Astrocyte of the cerebellum (primary cell): ENCODE data around the gene MYO3B.

Source experiments
- DNase-seq: peaks from one replicate; pipeline ENCODE4 v3.0.0-alpha.2; 2011; ENCODE audit warnings: low read depth
- H3K4me3 ChIP-seq: 2 replicates; pipeline ENCODE4 v1.5.1; 2011; ENCODE audit warnings: mild to moderate bottlenecking, low read depth, low read length, moderate library complexity
- in situ Hi-C: cut with HindIII; loops from 2 replicates; pipeline ENCODE4 v1.10.0; 2017; ENCODE audit warnings: low sequenced_read_pairs
- TF ChIP-seq, protein P1 (sequence below): IDR thresholded peaks from 2 replicates; pipeline ENCODE4 v1.5.1; 2012; ENCODE audit warnings: low read length, low read depth, moderate library complexity, mild to moderate bottlenecking; ENCODE audit errors: missing control alignments

MYO3B gene

DNA sequence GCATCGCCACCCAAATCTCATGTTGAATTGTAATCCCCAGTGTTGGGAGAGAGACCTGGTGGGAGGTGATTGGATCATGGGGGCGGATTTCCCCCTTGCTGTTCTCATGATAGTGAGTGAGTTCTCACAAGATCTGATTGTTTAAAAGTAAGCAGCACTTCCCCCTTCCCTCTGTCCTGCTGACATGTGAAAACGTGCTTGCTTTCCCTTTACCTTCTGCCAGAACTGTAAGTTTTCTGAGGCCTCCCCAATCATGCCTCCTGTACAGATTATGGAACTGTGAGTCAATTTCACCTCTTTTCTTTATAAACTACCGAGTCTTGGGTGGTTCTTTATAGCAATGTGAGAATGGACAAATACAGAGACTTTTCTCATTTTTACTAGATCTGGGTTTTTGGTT is 375.8 kb downstream of the MYO3B start:
- no peak overlapping the region for H3K4me3 ChIP-seq
- no peak for DNase-seq
- in situ Hi-C loops = no loop called here
- TF ChIP-seq, protein P1, sequence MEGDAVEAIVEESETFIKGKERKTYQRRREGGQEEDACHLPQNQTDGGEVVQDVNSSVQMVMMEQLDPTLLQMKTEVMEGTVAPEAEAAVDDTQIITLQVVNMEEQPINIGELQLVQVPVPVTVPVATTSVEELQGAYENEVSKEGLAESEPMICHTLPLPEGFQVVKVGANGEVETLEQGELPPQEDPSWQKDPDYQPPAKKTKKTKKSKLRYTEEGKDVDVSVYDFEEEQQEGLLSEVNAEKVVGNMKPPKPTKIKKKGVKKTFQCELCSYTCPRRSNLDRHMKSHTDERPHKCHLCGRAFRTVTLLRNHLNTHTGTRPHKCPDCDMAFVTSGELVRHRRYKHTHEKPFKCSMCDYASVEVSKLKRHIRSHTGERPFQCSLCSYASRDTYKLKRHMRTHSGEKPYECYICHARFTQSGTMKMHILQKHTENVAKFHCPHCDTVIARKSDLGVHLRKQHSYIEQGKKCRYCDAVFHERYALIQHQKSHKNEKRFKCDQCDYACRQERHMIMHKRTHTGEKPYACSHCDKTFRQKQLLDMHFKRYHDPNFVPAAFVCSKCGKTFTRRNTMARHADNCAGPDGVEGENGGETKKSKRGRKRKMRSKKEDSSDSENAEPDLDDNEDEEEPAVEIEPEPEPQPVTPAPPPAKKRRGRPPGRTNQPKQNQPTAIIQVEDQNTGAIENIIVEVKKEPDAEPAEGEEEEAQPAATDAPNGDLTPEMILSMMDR = no peak

DNA sequence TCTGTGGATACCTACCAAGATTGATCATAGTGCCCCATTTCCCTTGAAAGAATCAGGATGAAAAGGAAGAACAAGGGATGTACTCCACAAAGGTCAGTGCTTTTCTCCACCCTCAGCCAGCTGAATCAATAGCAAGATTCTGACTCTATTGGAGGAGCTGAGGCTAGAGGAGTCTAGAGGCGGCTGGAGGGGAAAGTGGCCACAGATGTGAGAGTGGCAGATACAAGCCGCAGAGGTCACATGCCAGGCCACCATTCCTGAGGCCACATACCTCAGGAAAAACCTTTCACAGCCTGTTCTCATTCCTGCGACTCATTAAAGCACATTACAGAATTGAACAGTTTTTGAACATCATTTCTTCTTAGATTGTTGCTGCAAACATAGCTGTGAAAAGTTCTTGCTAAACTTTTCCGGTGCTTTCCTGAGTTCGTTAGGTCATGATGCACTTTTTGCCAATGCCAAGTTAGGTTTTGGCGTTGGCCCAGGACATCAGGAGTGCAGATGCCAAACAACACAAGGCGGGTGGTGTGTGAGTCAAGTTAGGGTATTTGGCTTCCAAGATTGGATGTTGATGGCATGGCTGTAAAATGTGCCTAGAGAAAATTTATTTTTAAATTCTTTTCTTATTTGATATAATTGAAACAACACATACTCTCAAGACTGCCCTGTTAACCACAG is 376.5 kb downstream of the MYO3B start:
- no peak overlapping the region for H3K4me3 ChIP-seq
- in situ Hi-C loops = no loop called here
- DNase-seq = peak; percentile 53
- TF ChIP-seq, protein P1 = no peak

DNA sequence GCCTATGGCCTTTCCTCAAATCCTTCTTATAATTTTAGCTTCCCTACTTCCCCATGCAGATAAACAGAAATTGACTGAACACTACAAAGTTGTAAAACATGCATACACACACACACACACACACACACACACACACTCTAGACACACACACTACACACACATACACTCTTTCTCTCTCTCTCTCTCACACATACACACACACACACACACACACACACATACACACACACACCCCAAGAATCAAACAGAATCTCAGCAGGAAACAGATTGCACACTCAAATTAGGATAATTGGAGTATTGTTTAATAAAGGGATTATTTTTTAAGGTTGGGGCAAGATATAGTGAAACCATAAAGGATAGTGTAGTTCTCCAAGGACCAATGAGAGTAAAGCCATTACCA is 385.0 kb downstream of the MYO3B start:
- in situ Hi-C loops = no loop called here
- TF ChIP-seq, protein P1 = no peak
- H3K4me3 ChIP-seq = no peak overlapping the region
- no peak for DNase-seq

DNA sequence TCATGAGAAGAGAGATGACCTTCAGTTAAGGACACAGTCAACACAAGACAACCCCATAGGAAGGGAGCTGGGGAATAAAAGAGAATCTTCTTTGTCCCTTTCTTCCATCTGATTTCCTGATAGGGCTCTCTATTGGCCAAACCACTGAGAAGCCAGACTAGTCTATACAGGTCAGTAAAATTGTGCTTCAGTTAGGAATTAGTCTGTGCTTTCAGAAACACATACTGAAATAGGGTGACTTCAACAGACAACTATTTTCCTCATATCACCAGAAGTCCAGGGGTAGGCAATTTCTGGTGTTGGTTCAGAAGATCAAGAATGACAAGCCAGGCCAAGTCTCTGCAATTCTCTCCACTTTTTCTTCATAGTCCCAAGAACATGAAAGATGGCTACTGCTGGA is 385.5 kb downstream of the MYO3B start:
- H3K4me3 ChIP-seq = no peak overlapping the region
- TF ChIP-seq, protein P1 = no peak
- in situ Hi-C loops = no loop called here
- no peak for DNase-seq

DNA sequence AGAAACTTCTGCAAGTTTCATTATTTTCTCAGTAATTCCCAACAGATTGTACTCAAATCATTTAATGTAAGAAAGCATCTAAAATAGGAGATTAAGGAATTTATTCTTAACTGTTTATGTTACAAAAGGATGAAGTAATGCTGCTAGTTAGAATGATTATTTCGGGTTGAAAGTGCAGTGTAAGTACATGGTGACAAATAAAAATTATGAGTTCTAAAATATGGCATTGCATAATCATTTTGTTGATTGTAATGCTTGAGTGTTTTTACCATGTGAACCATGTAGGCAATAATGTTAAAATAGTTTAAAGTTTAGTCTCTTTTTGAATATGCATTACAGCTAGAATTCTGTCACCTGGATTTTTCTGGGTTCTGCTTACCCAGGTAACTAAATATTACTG is 388.2 kb downstream of the MYO3B start:
- no peak for DNase-seq
- TF ChIP-seq, protein P1 = no peak
- no peak overlapping the region for H3K4me3 ChIP-seq
- in situ Hi-C loops = no loop called here

DNA sequence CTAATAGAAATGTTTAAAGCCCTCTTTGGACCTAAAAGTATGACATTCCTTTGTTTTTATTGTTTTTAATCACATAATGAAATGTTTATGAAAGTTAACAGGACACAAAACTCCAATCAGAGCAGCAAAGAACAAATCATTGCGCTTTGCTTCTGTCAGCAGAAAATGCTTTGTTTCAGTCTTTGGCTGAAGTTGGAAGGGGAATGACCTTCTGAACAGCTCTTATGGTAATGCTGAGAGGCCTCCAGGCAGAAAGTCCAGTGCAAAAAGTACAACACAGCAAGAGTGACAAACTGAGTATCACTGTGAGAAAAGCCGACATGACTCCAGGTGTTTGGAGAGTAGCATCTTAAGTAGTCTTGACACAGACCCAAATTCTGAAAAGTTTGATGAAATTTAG is 389.5 kb downstream of the MYO3B start:
- DNase-seq = no peak
- in situ Hi-C loops = no loop called here
- TF ChIP-seq, protein P1 = no peak
- no peak overlapping the region for H3K4me3 ChIP-seq
